Measurements from ENCODE around the gene SMARCA4. TPM values are rescaled to one million over a fixed set of nuclear protein-coding genes. Genes with fewer than 3 reads are reported as not detected.
"Not testable (repeated sequence)": the region's sequence is repeated elsewhere in the genome, so short reads cannot be mapped to it uniquely, and the experiment has no call there.

Gene SMARCA4
- total RNA-seq, 1 experiment from 2014 or later = 154 TPM

- not testable (repeated sequence) for DNase-seq (ENCODE audit: low spot score)
Observed at GRCh38 chr19:11097367-11097766, 136.5 kb downstream of the SMARCA4 start.

- DNase-seq (ENCODE audit: low spot score) = no peak
Observed at GRCh38 chr19:11098327-11098726, 137.5 kb downstream of the SMARCA4 start.

DNA sequence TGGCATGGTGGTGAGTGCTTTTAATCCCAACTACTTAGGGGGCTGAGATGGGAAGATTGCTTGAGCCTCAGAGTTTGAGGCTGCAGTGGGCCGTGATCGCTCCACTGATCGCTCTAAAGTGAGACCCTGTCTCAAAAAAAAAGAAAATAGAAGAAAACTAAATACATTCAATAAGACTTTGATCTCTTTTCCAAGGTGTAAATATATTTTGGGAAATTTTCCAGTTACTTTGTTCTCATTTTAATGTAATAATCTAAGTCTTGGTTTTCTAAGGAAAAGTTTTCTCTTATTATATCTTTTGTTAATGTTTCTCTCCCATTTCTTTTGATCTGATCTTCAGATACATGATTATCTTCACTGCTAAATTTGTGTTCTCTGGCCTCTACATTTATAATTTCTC, 138.0 kb downstream of the SMARCA4 start:
- no peak for DNase-seq (ENCODE audit: low spot score)

- no peak for DNase-seq (ENCODE audit: low spot score)
Observed at GRCh38 chr19:11100049-11100448, 139.2 kb downstream of the SMARCA4 start.

DNA sequence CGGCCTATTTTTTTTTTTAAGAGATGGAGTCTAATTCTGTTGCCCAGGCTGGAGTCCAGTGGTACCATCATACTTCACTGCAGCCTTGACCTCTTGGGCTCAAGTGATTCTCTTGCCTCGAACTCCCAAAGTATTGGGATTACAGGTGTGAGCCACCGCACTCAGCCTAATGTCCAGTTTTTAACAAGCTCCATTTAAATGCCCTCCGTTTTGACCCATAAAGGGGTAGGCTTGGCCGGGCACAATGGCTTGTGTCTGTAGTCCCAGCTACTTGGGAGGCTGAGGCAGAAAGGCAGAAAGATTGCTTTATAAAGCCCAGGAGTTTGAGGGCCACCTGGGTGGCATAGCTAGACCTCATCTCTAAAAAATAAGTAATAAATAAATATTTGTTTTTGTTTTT, 140.2 kb downstream of the SMARCA4 start:
- DNase-seq (ENCODE audit: low spot score) = no peak

GRCh38 chr19:11102944-11103343, 142.1 kb downstream of the SMARCA4 start:
- no peak for DNase-seq (ENCODE audit: low spot score)

GRCh38 chr19:11103667-11104066, 142.8 kb downstream of the SMARCA4 start:
- not testable (repeated sequence) for DNase-seq (ENCODE audit: low spot score)

DNA sequence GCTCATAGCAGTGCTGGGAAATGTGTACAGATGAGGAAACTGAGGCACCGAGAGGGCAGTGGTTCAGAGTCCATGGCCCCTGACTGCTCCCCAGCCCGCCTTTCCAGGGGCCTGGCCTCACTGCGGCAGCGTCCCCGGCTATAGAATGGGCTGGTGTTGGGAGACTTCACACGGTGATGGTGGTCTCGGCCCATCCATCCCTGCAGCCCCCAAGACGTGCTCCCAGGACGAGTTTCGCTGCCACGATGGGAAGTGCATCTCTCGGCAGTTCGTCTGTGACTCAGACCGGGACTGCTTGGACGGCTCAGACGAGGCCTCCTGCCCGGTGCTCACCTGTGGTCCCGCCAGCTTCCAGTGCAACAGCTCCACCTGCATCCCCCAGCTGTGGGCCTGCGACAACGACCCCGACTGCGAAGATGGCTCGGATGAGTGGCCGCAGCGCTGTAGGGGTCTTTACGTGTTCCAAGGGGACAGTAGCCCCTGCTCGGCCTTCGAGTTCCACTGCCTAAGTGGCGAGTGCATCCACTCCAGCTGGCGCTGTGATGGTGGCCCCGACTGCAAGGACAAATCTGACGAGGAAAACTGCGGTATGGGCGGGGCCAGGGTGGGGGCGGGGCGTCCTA, 144.3 kb downstream of the SMARCA4 start:
- DNase-seq (ENCODE audit: low spot score) = no peak

GRCh38 chr19:11106477-11106876, 145.6 kb downstream of the SMARCA4 start:
- no peak for DNase-seq (ENCODE audit: low spot score)

GRCh38 chr19:11108746-11109145, 147.9 kb downstream of the SMARCA4 start:
- no peak for DNase-seq (ENCODE audit: low spot score)

- no peak for DNase-seq (ENCODE audit: low spot score)
Observed at GRCh38 chr19:11111117-11111770, 150.4 kb downstream of the SMARCA4 start.

GRCh38 chr19:11111771-11112144, 150.9 kb downstream of the SMARCA4 start:
- no peak for DNase-seq (ENCODE audit: low spot score)

Small RNA genes lying within 50 kb of the gene (small RNA-seq; reads per million reads assigned to genes)
- gene RF02271 = not detected
- gene RN7SL192P = 0.29 reads per million

Other genes with a start within 250 kb of the SMARCA4 start
- 180 and 196 TPM in 2 replicates for gene DNM2, start 243.0 kb upstream of the SMARCA4 start, total RNA-seq (2014; rRNA removed; shearing (Covaris generic))
- 30.7 and 34.0 TPM in 2 replicates for gene TMED1, start 124.8 kb upstream of the SMARCA4 start, total RNA-seq (2014; rRNA removed; shearing (Covaris generic))
- 0.13 TPM in 1 of 2 replicates, not detected in the other for gene C19orf38, start 112.6 kb upstream of the SMARCA4 start, total RNA-seq (2014; rRNA removed; shearing (Covaris generic))
- 40.7 and 46.0 TPM in 2 replicates for gene CARM1, start 89.5 kb upstream of the SMARCA4 start, total RNA-seq (2014; rRNA removed; shearing (Covaris generic))
- 94.6 and 106 TPM in 2 replicates for gene YIPF2, start 32.4 kb upstream of the SMARCA4 start, total RNA-seq (2014; rRNA removed; shearing (Covaris generic))
- gene TIMM29, start 32.2 kb upstream of the SMARCA4 start, total RNA-seq (2014; rRNA removed; shearing (Covaris generic)) = 34.1 and 37.6 TPM in 2 replicates
- gene LDLR, start 128.4 kb downstream of the SMARCA4 start, total RNA-seq (2014; rRNA removed; shearing (Covaris generic)) = 202 and 218 TPM in 2 replicates
- gene SPC24, start 194.8 kb downstream of the SMARCA4 start, total RNA-seq (2014; rRNA removed; shearing (Covaris generic)) = 98.0 and 106 TPM in 2 replicates
- gene KANK2, start 236.5 kb downstream of the SMARCA4 start, total RNA-seq (2014; rRNA removed; shearing (Covaris generic)) = 30.8 and 35.8 TPM in 2 replicates